Activated CD4-positive, alpha-beta T cell treated with anti-CD3 and anti-CD28 coated beads for 36 hours (primary cell): ENCODE data around the gene RHBDD3. TPM values are rescaled to one million over a fixed set of nuclear protein-coding genes. Genes with fewer than 3 reads are reported as not detected.

Experiments
- ATAC-seq: fragments of 200-7000 bp; cut with Tn5 transposase; one replicate; pipeline ENCODE4 v1.10.0; 2021; ENCODE audit warnings: mild to moderate bottlenecking, moderate library complexity
- CTCF ChIA-PET: fragments of 350-600 bp; sonication (Branson Sonifier 250); formaldehyde crosslinking; loops from one replicate; lab custom pipeline; 2021; ENCODE audit warnings: antibody characterized with exemption; lab: Charles Lee
- POLR2A ChIA-PET: fragments of 350-600 bp; sonication (Branson Sonifier 250); formaldehyde crosslinking; loops from one replicate; lab custom pipeline; 2021; ENCODE audit warnings: antibody characterized with exemption, inconsistent platforms; lab: Charles Lee
- DNase-seq: peaks from one replicate; pipeline ENCODE4 v3.0.0-alpha.2; 2020
- H3K27ac Mint-ChIP-seq: one replicate; pipeline ENCODE4 v1.8.0; 2021; ENCODE audit warnings: mixed read lengths
- H3K27me3 Mint-ChIP-seq: one replicate; pipeline ENCODE4 v1.8.0; 2021; ENCODE audit warnings: mixed read lengths
- H3K36me3 Mint-ChIP-seq: one replicate; pipeline ENCODE4 v1.8.0; 2021; ENCODE audit warnings: low read depth, mixed read lengths
- H3K4me1 Mint-ChIP-seq: one replicate; pipeline ENCODE4 v1.8.0; 2021; ENCODE audit warnings: mixed read lengths
- H3K4me3 Mint-ChIP-seq: one replicate; pipeline ENCODE4 v1.8.0; 2021; ENCODE audit warnings: mild to moderate bottlenecking, moderate library complexity, mixed read lengths
- H3K9me3 Mint-ChIP-seq: one replicate; pipeline ENCODE4 v1.8.0; 2021; ENCODE audit warnings: low read depth, mixed read lengths
- intact Hi-C, 2 experiments: fragments of 100-400 bp; cut with DNase I in 1 of 2; cut with micrococcal nuclease in 1 of 2; formaldehyde crosslinking; loops; one replicate each; pipeline versions ENCODE4 v1.14.2 to v1.15.1; 2022 to 2024; cut with DNase I, micrococcal nuclease
- total RNA-seq, 2 experiments: library from RNA; stranded (reverse); gene quantifications; one replicate each; pipeline ENCODE4 v1.2.3, GENCODE V29; 2021

Gene RHBDD3
- total RNA-seq, result 10 to 100 TPM; 23.2 to 25.3 TPM

GRCh38 chr22:29267858-29268510 lies at the start of gene RHBDD3, which contains the start of gene EWSR1:
Gene RHBDD3 (minus strand): TSS chr22:29267981. CDS start chr22:29265626, 2,355 bp downstream.
Gene EWSR1 (plus strand): TSS chr22:29268268. CDS start chr22:29268337, 69 bp downstream.
- no peaks in the 10 kb centered on the region for H3K27me3 Mint-ChIP-seq
- intact Hi-C loops, result loop anchor here (1.0 to 10.0 kb wide), 10 partner anchors 120 to 1349 kb away; partner anchors contain the start of genes ZNRF3 (in 2 of the 2), AP1B1 (in 1 of the 2), CCDC117 (in 1 of the 2) and CHEK2 (in 1 of the 2)
- peaks cover 38% of the 10 kb centered on the region for H3K4me1 Mint-ChIP-seq
- ChIA-PET CTCF (interaction anchor here (1.0 to 1.4 kb wide), 3 partner anchors 9 to 22 kb away, joined by 3 to 5 read pairs (median 4); no protein-coding TSS in a partner anchor), POLR2A (no interaction called here)
- DNase-seq, result peak; percentile 96
- peaks cover 57% of the 10 kb centered on the region for H3K36me3 Mint-ChIP-seq
- no peaks in the 10 kb centered on the region for H3K9me3 Mint-ChIP-seq
- H3K27ac Mint-ChIP-seq, result peak within 1 kb of the TSS; percentile 97
- H3K4me3 Mint-ChIP-seq, result peak within 1 kb of the TSS; percentile 91
- ATAC-seq, result peak; percentile 85

GRCh38 chr22:29316141-29316828 lies 48.5 kb upstream of the RHBDD3 start:
- POLR2A ChIA-PET, result no interaction called here
- Mint-ChIP-seq H3K27me3 (peaks cover 36% of the 10 kb centered on the region), H3K9me3 (no peaks in the 10 kb centered on the region), H3K36me3 (peaks cover 3% of the 10 kb centered on the region), H3K4me3 (no peak overlapping the region), H3K27ac (no peak overlapping the region), H3K4me1 (peaks cover 18% of the 10 kb centered on the region)
- no peak for DNase-seq
- CTCF ChIA-PET, result interaction anchor here (0.5 to 1.3 kb wide), 3 partner anchors 37 to 368 kb away, joined by 3 to 4 read pairs (median 3); no protein-coding TSS in a partner anchor
- no peak for ATAC-seq
- intact Hi-C loops, result no loop called here

- Mint-ChIP-seq H3K27ac (no peak within 1 kb of the TSS), H3K4me1 (peaks cover 23% of the 10 kb centered on the region), H3K27me3 (peaks cover 36% of the 10 kb centered on the region), H3K36me3 (peaks cover 3% of the 10 kb centered on the region), H3K4me3 (no peak within 1 kb of the TSS), H3K9me3 (no peaks in the 10 kb centered on the region)
- POLR2A ChIA-PET, result no interaction called here
- no peak for ATAC-seq
- DNase-seq, result peak; percentile 29
- intact Hi-C loops, result no loop called here
- CTCF ChIA-PET, result interaction anchor here (0.5 kb wide), 1 partner anchor 369 kb away, joined by 3 read pairs; no protein-coding TSS in a partner anchor
Measured at GRCh38 chr22:29315286-29316140, 47.7 kb upstream of the RHBDD3 start, which contains the start of gene RASL10A. Gene RASL10A (minus strand): TSS chr22:29315697. CDS start chr22:29315246, 451 bp downstream.

DNA sequence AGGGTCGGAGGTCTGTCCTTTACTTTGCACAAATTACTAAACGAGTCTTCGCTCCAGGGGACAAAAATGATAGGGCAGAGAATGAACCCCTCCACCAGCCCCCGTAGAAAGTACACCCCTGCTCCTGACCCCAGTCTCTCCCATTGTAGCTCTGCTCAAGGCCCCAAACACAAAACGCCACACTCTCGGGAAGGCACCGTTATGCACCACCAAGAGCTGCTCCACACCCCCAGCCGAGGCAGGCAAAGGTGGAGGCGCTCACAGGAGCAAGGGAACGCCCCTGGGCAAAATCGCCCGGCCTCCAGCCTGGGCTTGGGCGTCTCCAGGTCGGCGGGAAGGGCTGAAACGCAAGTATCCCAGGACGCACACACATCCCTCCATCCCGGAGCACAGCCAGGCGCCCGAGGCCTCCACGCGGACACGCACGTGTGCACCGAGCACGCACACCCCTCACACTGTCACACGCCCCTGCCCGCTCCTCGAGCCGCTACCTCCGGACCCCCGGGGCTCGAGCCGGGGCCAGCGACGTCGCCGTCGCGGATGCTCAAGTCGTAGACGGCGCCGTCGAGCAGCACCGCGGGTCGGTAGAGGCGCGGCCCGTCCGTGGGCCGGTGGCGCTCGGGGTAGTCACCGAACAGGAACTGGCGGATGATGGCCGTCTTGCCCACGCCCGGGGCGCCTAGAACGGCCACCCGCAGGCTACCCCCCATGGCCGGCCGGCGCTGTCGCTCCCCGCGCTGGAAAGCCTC lies 46.9 kb upstream of the RHBDD3 start:
- Mint-ChIP-seq H3K4me3 (no peak overlapping the region), H3K27ac (no peak overlapping the region), H3K36me3 (peaks cover 3% of the 10 kb centered on the region), H3K4me1 (peaks cover 23% of the 10 kb centered on the region), H3K27me3 (peaks cover 36% of the 10 kb centered on the region), H3K9me3 (no peaks in the 10 kb centered on the region)
- ChIA-PET CTCF (interaction anchor here (1.5 kb wide), 2 partner anchors 41 to 43 kb away, joined by 4 to 6 read pairs; no protein-coding TSS in a partner anchor), POLR2A (no interaction called here)
- no peak for ATAC-seq
- intact Hi-C loops, result no loop called here
- peak; percentile 12 for DNase-seq

- Mint-ChIP-seq H3K36me3 (peaks cover 3% of the 10 kb centered on the region), H3K4me1 (peaks cover 25% of the 10 kb centered on the region), H3K27me3 (peaks cover 36% of the 10 kb centered on the region), H3K27ac (no peak overlapping the region), H3K4me3 (no peak overlapping the region), H3K9me3 (no peaks in the 10 kb centered on the region)
- no peak for DNase-seq
- ChIA-PET POLR2A (interaction anchor here (1.2 kb wide), 1 partner anchor 47 kb away, joined by 3 read pairs; no protein-coding TSS in a partner anchor), CTCF (interaction anchor here (0.5 to 2.1 kb wide), 7 partner anchors 10 to 1657 kb away, joined by 3 to 8 read pairs (median 6); no protein-coding TSS in a partner anchor)
- no peak for ATAC-seq
- intact Hi-C loops, result no loop called here
Measured at GRCh38 chr22:29313576-29314466, 46.0 kb upstream of the RHBDD3 start.

- H3K27me3 Mint-ChIP-seq, result peaks cover 36% of the 10 kb centered on the region
- H3K4me1 Mint-ChIP-seq, result peaks cover 27% of the 10 kb centered on the region
- ChIA-PET CTCF (interaction anchor here (0.6 to 2.1 kb wide), 6 partner anchors 9 to 1157 kb away, joined by 4 to 8 read pairs (median 6); no protein-coding TSS in a partner anchor), POLR2A (interaction anchor here (1.2 kb wide), 1 partner anchor 46 kb away, joined by 3 read pairs; no protein-coding TSS in a partner anchor)
- H3K9me3 Mint-ChIP-seq, result no peaks in the 10 kb centered on the region
- intact Hi-C loops, result no loop called here
- H3K27ac Mint-ChIP-seq, result no peak overlapping the region
- H3K4me3 Mint-ChIP-seq, result no peak overlapping the region
- ATAC-seq, result peak; percentile 65
- peak; percentile 63 for DNase-seq
- H3K36me3 Mint-ChIP-seq, result peaks cover 3% of the 10 kb centered on the region
Measured at GRCh38 chr22:29313126-29313575, 45.4 kb upstream of the RHBDD3 start.

DNA sequence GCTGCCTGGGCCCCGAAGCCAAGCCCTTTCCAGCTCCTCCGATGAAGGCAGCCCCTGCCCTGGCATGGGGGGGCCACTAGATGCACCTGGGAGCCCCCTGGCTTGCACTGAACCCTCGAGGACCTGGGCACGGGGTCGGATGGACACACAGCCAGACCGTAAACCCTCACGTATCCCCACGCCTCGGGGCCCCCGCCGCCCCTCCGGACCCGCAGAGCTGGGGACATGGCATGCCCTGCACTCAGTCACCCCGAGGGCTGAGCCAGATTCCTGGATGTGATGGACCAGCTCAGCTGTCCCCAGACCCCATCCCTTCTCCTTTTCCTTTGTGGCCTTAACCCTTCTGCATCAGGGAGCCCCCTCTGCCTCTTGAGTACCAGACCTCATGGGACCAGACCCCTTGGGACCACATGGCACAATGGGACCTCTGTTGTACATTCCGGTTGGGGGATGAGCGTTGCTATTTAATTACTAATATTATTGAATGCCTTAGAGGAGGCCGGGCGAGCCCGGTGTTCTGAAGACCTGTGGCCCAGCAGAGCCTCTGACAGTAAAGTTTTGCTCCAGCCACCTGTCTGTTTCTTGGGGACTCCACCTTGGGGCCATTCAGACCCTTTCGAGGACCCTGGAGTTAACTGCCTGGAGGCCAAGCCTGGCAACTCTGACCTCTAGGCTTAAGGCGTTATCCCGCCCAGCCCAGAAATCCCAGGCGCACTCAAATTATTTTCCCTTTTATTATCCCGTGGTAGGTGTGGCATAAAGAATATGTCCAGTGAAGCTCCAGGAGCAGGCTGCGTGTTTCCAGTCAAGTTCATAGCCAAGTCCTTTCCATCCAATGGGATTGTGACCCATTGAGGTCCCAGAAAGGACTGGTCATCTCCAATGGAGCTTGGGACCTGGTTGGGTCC lies 44.7 kb upstream of the RHBDD3 start:
- no peak overlapping the region for H3K27ac Mint-ChIP-seq
- no peak overlapping the region for H3K4me3 Mint-ChIP-seq
- POLR2A ChIA-PET, result interaction anchor here (1.2 kb wide), 1 partner anchor 46 kb away, joined by 3 read pairs; no protein-coding TSS in a partner anchor
- H3K9me3 Mint-ChIP-seq, result no peaks in the 10 kb centered on the region
- CTCF ChIA-PET, result interaction anchor here (0.6 to 2.1 kb wide), 5 partner anchors 9 to 1157 kb away, joined by 3 to 8 read pairs (median 7); no protein-coding TSS in a partner anchor
- no peak for ATAC-seq
- intact Hi-C loops, result no loop called here
- H3K4me1 Mint-ChIP-seq, result peaks cover 28% of the 10 kb centered on the region
- DNase-seq, result no peak
- peaks cover 3% of the 10 kb centered on the region for H3K36me3 Mint-ChIP-seq
- peaks cover 37% of the 10 kb centered on the region for H3K27me3 Mint-ChIP-seq

DNA sequence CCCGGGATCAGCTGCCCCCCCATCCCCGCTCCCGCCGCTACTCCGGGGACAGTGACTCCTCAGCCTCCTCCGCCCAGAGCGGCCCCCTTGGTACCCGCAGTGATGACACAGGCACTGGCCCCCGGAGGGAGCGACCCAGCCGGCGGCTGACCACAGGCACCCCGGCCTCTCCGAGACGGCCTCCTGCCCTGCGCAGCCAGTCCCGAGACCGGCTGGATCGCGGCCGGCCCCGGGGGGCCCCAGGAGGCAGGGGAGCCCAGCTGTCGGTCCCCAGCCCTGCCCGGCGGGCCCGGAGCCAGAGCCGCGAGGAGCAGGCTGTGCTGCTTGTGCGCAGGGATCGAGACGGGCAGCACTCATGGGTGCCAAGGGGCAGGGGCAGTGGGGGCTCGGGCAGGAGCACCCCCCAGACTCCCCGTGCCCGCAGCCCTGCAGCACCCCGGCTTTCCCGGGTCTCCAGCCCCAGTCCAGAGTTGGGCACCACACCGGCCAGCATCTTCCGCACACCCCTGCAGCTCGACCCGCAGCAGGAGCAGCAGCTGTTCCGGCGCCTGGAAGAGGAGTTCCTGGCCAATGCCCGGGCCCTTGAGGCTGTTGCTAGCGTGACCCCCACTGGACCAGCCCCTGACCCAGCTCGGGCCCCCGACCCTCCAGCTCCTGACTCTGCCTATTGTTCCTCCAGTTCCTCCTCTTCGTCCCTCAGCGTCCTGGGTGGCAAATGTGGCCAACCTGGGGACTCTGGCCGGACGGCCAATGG lies 43.9 kb upstream of the RHBDD3 start:
- POLR2A ChIA-PET, result no interaction called here
- DNase-seq, result no peak
- Mint-ChIP-seq H3K36me3 (peaks cover 3% of the 10 kb centered on the region), H3K4me1 (peaks cover 30% of the 10 kb centered on the region), H3K9me3 (no peaks in the 10 kb centered on the region), H3K27ac (no peak overlapping the region), H3K27me3 (peaks cover 35% of the 10 kb centered on the region), H3K4me3 (no peak overlapping the region)
- CTCF ChIA-PET, result interaction anchor here (2.1 kb wide), 1 partner anchor 38 kb away, joined by 8 read pairs; no protein-coding TSS in a partner anchor
- intact Hi-C loops, result no loop called here
- ATAC-seq, result no peak
